Uterus (tissue), 4 donors: ENCODE data around the gene GASK1B. TPM values are rescaled to one million over a fixed set of nuclear protein-coding genes. Genes with fewer than 3 reads are reported as not detected.

ENCODE experiments used
- DNase-seq, 2 donors: peaks; one replicate each; pipeline ENCODE4 v3.0.0-alpha.2; 2019 to 2020
- H3K27ac ChIP-seq, 2 donors: fragments of 200-600 bp; sonication (generic); 1 replicate in 1 of 2; 2 replicates in 1 of 2; pipeline ENCODE4 v1.5.1; 2016 to 2018
- H3K27me3 ChIP-seq, 2 donors: fragments of 200-600 bp; sonication (generic); one replicate each; pipeline ENCODE4 v1.5.1; 2018 to 2019; ENCODE audit warnings: control low read depth in 1 of 2
- H3K36me3 ChIP-seq, 2 donors: fragments of 200-600 bp; sonication (generic); one replicate each; pipeline ENCODE4 v1.5.1; 2019; ENCODE audit warnings: control low read depth in 1 of 2
- H3K4me1 ChIP-seq, 2 donors: fragments of 200-600 bp; sonication (generic); one replicate each; pipeline ENCODE4 v1.5.1; 2018 to 2019; ENCODE audit warnings: control low read depth in 1 of 2
- H3K4me3 ChIP-seq, 2 donors: fragments of 200-600 bp; sonication (generic); 1 replicate in 1 of 2; 2 replicates in 1 of 2; pipeline ENCODE4 v1.5.1; 2018 to 2019; ENCODE audit warnings: mild to moderate bottlenecking in 1 of 2
- H3K9me3 ChIP-seq, 2 donors: fragments of 200-600 bp; sonication (generic); one replicate each; pipeline ENCODE4 v1.5.1; 2019; ENCODE audit warnings: control low read depth in 1 of 2
- POLR2A ChIP-seq, 2 donors: fragments of 450-650 bp; IDR thresholded peaks; one replicate each; pipeline ENCODE4 v1.6.1; 2016; ENCODE audit warnings: antibody characterized with exemption in 2 of 2, mild to moderate bottlenecking in 1 of 2, moderate library complexity in 1 of 2
- intact Hi-C: fragments of 100-400 bp; cut with DNase I; formaldehyde crosslinking; loops from one replicate; pipeline ENCODE4 v1.15.1; 2023; ENCODE audit warnings: low total_unique reads
- total RNA-seq, 4 donors: library from RNA; depleted of rRNA in 3 of 4; stranded (reverse); fragments of >200 nt in 3 of 4; gene quantifications; one replicate each; pipeline versions ENCODE4 v1.1.0 to v1.2.4, GENCODE V29; 2014 to 2023
- TF ChIP-seq, protein P1 (sequence below), 4 experiments: fragments of 200-600 bp in 2 of 4; fragments of 450-650 bp in 2 of 4; sonication (generic) in 2 of 4; IDR thresholded peaks; one replicate each; pipeline ENCODE4 v1.5.1; 2016 to 2019; ENCODE audit warnings: antibody characterized with exemption in 4 of 4, mild to moderate bottlenecking in 2 of 4, moderate library complexity in 1 of 4
- donor health status: DM: yes; HTN: yes; CAD: no.

Gene GASK1B
- total RNA-seq, 4 donors from 2014 or later, result 54.7 to 135 (median 62.7) TPM

DNA sequence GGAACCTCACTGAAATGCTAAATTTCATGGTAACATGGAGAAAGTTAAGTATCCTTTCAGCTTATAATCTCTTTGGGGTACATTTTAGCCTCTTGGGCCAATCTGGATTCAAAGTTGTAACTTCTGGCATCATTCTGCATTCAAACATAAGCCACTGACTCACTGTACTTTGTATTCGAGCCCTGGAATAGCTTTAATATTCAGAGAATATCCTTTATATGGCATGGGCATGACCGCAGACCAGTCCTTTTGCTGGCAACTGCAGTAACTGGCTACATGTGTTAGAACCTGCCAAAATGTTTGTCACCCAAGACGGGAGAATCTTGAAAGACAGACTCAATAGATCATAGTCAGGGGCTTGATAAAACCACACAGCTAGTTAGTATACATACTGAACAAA, 3.3 kb downstream of the GASK1B start:
- H3K27me3 ChIP-seq, result no peaks in the 10 kb centered on the region
- H3K9me3 ChIP-seq, result no peaks in the 10 kb centered on the region
- intact Hi-C loops, result no loop called here
- H3K27ac ChIP-seq, result peak overlapping the region; percentile 90 to 97
- H3K4me3 ChIP-seq, result peak overlapping the region; percentile 47 to 60
- no peaks in the 10 kb centered on the region for H3K36me3 ChIP-seq
- TF ChIP-seq, protein P1, sequence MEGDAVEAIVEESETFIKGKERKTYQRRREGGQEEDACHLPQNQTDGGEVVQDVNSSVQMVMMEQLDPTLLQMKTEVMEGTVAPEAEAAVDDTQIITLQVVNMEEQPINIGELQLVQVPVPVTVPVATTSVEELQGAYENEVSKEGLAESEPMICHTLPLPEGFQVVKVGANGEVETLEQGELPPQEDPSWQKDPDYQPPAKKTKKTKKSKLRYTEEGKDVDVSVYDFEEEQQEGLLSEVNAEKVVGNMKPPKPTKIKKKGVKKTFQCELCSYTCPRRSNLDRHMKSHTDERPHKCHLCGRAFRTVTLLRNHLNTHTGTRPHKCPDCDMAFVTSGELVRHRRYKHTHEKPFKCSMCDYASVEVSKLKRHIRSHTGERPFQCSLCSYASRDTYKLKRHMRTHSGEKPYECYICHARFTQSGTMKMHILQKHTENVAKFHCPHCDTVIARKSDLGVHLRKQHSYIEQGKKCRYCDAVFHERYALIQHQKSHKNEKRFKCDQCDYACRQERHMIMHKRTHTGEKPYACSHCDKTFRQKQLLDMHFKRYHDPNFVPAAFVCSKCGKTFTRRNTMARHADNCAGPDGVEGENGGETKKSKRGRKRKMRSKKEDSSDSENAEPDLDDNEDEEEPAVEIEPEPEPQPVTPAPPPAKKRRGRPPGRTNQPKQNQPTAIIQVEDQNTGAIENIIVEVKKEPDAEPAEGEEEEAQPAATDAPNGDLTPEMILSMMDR (IDR thresholded peaks at IDR 0.05), result no peak
- TF ChIP-seq POLR2A (IDR thresholded peaks at IDR 0.05), result no peak
- DNase-seq, result no peak
- H3K4me1 ChIP-seq, result peaks cover 0 to 7% of the 10 kb centered on the region in 2 donors

DNA sequence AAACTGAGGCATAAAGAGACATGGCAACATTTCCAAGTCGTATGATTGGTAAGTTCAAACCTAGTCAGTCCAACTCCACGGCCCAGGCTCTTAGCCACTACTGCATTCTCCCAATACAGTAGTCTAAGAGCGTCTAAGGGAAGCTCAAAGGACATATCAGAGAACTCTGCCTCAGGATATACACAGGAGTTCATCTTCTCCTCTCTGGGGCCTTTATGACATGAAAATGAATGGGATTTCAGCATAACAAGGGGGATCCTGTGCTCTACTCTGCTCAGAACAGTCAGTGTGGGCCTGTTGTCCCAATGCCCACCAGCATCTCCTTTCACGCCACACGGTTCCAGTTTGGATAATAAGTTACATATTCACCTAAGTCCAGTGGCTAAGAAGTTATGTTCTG, 4.2 kb downstream of the GASK1B start:
- TF ChIP-seq, protein P1 (IDR thresholded peaks at IDR 0.05), result no peak
- no peak for TF ChIP-seq POLR2A (IDR thresholded peaks at IDR 0.05)
- H3K4me3 ChIP-seq, result peak overlapping the region; percentile 47 to 60
- peaks cover 0 to 7% of the 10 kb centered on the region in 2 donors for H3K4me1 ChIP-seq
- intact Hi-C loops, result no loop called here
- peak overlapping the region; percentile 90 to 97 for H3K27ac ChIP-seq
- no peaks in the 10 kb centered on the region for H3K9me3 ChIP-seq
- no peaks in the 10 kb centered on the region for H3K27me3 ChIP-seq
- no peaks in the 10 kb centered on the region for H3K36me3 ChIP-seq
- no peak for DNase-seq

DNA sequence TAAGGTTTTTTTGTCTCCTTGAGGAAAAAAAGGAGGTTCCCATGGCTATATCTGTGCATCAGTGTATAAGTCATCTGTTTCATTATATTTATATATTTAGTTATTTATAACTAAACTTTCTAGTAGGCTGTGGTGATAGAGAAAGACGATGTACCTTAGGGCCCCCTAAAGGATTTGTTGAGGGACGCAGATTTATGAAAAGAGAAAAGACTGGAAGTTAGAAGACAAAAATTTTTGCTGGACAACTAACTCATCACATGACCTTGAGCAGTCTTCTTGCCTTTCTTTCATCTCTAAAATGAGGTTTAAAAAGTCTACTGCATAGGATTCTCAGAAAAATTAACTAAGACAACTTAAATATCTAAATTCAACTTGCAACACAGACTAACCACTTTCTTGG, 6.1 kb downstream of the GASK1B start:
- Histone ChIP-seq H3K27ac (peak overlapping the region; percentile 90 to 97), H3K27me3 (no peaks in the 10 kb centered on the region)
- intact Hi-C loops, result no loop called here

DNA sequence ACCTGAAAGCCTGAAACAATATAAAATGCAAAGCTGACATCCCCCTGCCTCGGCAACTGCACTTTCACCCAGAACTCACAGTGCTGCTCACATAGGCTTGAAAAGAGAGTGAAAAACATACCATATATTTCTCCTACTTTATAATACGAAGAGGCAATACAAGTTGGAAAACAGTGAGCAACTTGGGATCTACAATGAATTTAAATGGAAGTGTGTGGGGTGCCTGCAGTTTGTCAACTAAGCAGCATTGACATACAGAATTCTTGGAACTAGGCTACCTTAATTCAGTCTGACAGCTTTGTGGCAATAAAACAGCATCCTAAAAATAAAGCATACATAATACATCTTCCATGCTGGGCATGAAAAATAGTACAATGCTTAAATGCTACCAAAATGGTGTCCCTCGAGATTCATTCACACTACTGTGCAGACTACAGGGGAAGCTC, 8.0 kb downstream of the GASK1B start:
- peak overlapping the region; percentile 90 to 97 for H3K27ac ChIP-seq
- H3K9me3 ChIP-seq, result no peaks in the 10 kb centered on the region
- intact Hi-C loops, result no loop called here
- no peak for DNase-seq
- peaks cover 0 to 17% of the 10 kb centered on the region in 2 donors for H3K4me1 ChIP-seq
- H3K27me3 ChIP-seq, result no peaks in the 10 kb centered on the region
- no peak for TF ChIP-seq POLR2A (IDR thresholded peaks at IDR 0.05)
- TF ChIP-seq, protein P1 (IDR thresholded peaks at IDR 0.05), result no peak
- H3K36me3 ChIP-seq, result no peaks in the 10 kb centered on the region
- H3K4me3 ChIP-seq, result peak overlapping the region; percentile 10 to 47

More for the DNA sequence above, 6.1 kb downstream of the GASK1B start:
- no peak for TF ChIP-seq POLR2A (IDR thresholded peaks at IDR 0.05)
- TF ChIP-seq, protein P1 (IDR thresholded peaks at IDR 0.05), result peak in 1 of 4 experiments; percentile 9
- H3K4me1 ChIP-seq, result peaks cover 0 to 17% of the 10 kb centered on the region in 2 donors
- DNase-seq, result no peak
- no peaks in the 10 kb centered on the region for H3K9me3 ChIP-seq
- H3K36me3 ChIP-seq, result no peaks in the 10 kb centered on the region
- H3K4me3 ChIP-seq, result peak overlapping the region; percentile 47 to 60

DNA sequence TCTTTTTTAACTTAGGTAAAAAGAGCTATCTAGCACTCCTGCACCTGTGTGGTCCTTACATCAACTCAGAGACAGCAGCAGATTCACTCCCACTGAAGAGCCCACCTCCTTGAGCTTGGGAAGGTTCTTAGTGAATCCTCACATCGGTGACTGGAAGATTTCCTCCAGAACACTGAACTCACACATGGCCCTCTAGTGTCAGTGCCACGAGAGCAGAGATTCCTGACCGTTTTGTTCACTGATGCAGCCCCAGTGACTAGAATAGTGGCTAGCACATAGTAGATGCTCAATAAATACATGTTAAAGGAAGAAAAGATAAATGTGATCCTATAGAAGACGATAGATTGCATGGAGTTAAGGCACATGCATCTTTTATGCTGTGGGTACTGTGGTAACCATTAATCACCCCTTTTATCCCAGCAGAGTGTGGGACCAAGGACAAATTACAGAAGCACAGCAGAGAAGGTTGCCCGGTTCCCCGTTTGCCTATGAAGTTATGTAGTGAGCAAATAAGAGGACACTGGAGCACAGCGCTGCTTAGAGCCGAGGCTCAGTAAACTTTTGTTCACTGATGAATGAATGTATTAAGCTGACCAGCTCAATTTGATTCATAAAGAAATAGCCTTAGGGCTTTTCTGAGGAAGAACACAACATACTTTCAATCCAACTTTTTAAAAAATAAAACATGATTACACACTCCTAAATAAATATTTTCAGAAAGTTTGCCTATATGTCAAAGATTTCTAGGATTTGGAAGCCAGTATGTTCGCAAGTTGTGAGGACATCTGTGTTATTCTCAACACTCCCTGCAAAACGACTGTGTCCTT, 8.7 kb downstream of the GASK1B start:
- H3K27me3 ChIP-seq, result no peaks in the 10 kb centered on the region
- H3K9me3 ChIP-seq, result no peaks in the 10 kb centered on the region
- peak overlapping the region; percentile 90 to 97 for H3K27ac ChIP-seq
- intact Hi-C loops, result no loop called here
- DNase-seq, result no peak
- H3K4me3 ChIP-seq, result peak overlapping the region; percentile 10 to 47
- no peaks in the 10 kb centered on the region for H3K36me3 ChIP-seq
- TF ChIP-seq, protein P1 (IDR thresholded peaks at IDR 0.05), result peak in 1 of 4 experiments; percentile 20
- TF ChIP-seq POLR2A (IDR thresholded peaks at IDR 0.05), result no peak
- H3K4me1 ChIP-seq, result peaks cover 0 to 17% of the 10 kb centered on the region in 2 donors
